T-cell (primary cell): ENCODE data around the gene IFNA10. TPM values are rescaled to one million over a fixed set of nuclear protein-coding genes. Genes with fewer than 3 reads are reported as not detected.
"Not testable (repeated sequence)": the region's sequence is repeated elsewhere in the genome, so short reads cannot be mapped to it uniquely, and the experiment has no call there.

Source experiments
- ATAC-seq, 4 experiments: fragments of 200-7000 bp in 3 of 4; fragments of 150-1000 bp in 1 of 4; cut with Tn5 transposase; replicated peaks in 1 of 4; 1 replicate in 3 of 4; 2 replicates in 1 of 4; pipeline ENCODE4 v1.10.0; 2021; ENCODE audit warnings: moderate library complexity in 3 of 4, mild to moderate bottlenecking in 2 of 4, moderate number of reproducible peaks in 1 of 4
- CTCF ChIA-PET, 2 donors: fragments of 300-600 bp; sonication (Branson Sonifier 250); formaldehyde crosslinking; loops; one replicate each; lab custom pipeline; 2022; ENCODE audit warnings: antibody characterized with exemption in 2 of 2; lab: Charles Lee
- POLR2A ChIA-PET, 2 donors: fragments of 300-600 bp; sonication (Branson Sonifier 250); formaldehyde crosslinking; loops; one replicate each; lab custom pipeline; 2022; ENCODE audit warnings: antibody characterized with exemption in 2 of 2; lab: Charles Lee
- DNase-seq, 35 experiments: peaks; one replicate each; pipeline versions ENCODE4 v3.0.0 to v3.0.0-alpha.2; 2013 to 2023
- H3K27ac ChIP-seq: one replicate; pipeline ENCODE4 v1.5.1; 2013; ENCODE audit warnings: low read length
- H3K27me3 ChIP-seq, 2 experiments: replicated peaks in 1 of 2; 1 replicate in 1 of 2; 2 replicates in 1 of 2; pipeline versions ENCODE4 v1.6.1 to v1.7.0; 2013; ENCODE audit warnings: low read length in 1 of 2, mixed read lengths in 1 of 2; ENCODE audit not compliant: control insufficient read depth in 2 of 2, insufficient read depth in 2 of 2; ENCODE audit errors: extremely low read depth in 1 of 2
- H3K36me3 ChIP-seq, 2 donors: 1 replicate in 1 of 2; 2 replicates in 1 of 2; pipeline versions ENCODE4 v1.6.1 to v1.7.0; 2013; ENCODE audit warnings: low read length in 1 of 2; ENCODE audit not compliant: control insufficient read depth in 2 of 2, insufficient read depth in 1 of 2; ENCODE audit errors: extremely low read depth in 1 of 2
- H3K4me1 ChIP-seq, 2 experiments: 1 replicate in 1 of 2; 2 replicates in 1 of 2; pipeline versions ENCODE4 v1.6.1 to v1.7.0; 2013; ENCODE audit warnings: low read length in 2 of 2, mixed read lengths in 1 of 2; ENCODE audit not compliant: insufficient read depth in 2 of 2, control insufficient read depth in 1 of 2; ENCODE audit errors: extremely low read depth in 1 of 2
- H3K4me3 ChIP-seq, 2 donors: 1 replicate in 1 of 2; 2 replicates in 1 of 2; pipeline versions ENCODE4 v1.5.1 to v1.7.0; 2013; ENCODE audit warnings: mild to moderate bottlenecking in 2 of 2, low read length in 1 of 2, moderate library complexity in 1 of 2; ENCODE audit not compliant: control insufficient read depth in 1 of 2; ENCODE audit errors: extremely low read depth in 1 of 2
- H3K9me3 ChIP-seq: 2 replicates; pipeline ENCODE4 v1.7.0; 2013
- H3K27ac Mint-ChIP-seq, 2 donors: one replicate each; pipeline ENCODE4 v1.8.0; 2020 to 2021; ENCODE audit warnings: mild to moderate bottlenecking in 2 of 2, mixed read lengths in 2 of 2
- H3K27me3 Mint-ChIP-seq, 2 donors: one replicate each; pipeline ENCODE4 v1.8.0; 2021 to 2022; ENCODE audit warnings: mixed read lengths in 2 of 2
- H3K36me3 Mint-ChIP-seq: one replicate; pipeline ENCODE4 v1.8.0; 2021; ENCODE audit warnings: mixed read lengths
- H3K4me1 Mint-ChIP-seq, 3 donors: one replicate each; pipeline ENCODE4 v1.8.0; 2020 to 2022; ENCODE audit warnings: mixed read lengths in 3 of 3, mild to moderate bottlenecking in 1 of 3
- H3K4me3 Mint-ChIP-seq, 3 donors: one replicate each; pipeline ENCODE4 v1.8.0; 2020 to 2022; ENCODE audit warnings: mild to moderate bottlenecking in 3 of 3, mixed read lengths in 3 of 3, moderate library complexity in 3 of 3
- H3K9me3 Mint-ChIP-seq, 3 donors: one replicate each; pipeline ENCODE4 v1.8.0; 2020 to 2022; ENCODE audit warnings: mixed read lengths in 3 of 3
- WGBS: methylation state at CpG from one replicate; pipeline ENCODE4 v1.1.5; 2013; ENCODE audit warnings: missing lambda C conversion rate; ENCODE audit not compliant: insufficient coverage; 5-methylcytosine and 5-hydroxymethylcytosine counted together
- total RNA-seq, 35 experiments: library from RNA in 6 of 35; stranded (reverse) in 6 of 35; fragments of 120-200 nt in 1 of 35; gene quantifications; one replicate each; pipeline versions ENCODE4 v1.2.1 to v1.2.4 and lab custom pipeline; 2013 to 2026

IFNA10 gene
- not detected for total RNA-seq
- total RNA-seq (2013) = not detected
- 0 to 0.06 (median 0) reads per million in 29 experiments for total RNA-seq (lab: John Stamatoyannopoulos, UW)

GRCh38 chr9:21207043-21207442 is at the start of gene IFNA10:
Gene IFNA10 (minus strand): TSS chr9:21207143. CDS start chr9:21207097, 46 bp downstream.
- ATAC-seq, DNase-seq, CTCF ChIA-PET, H3K4me1 ChIP-seq, H3K4me3 Mint-ChIP-seq, POLR2A ChIA-PET, H3K4me1 Mint-ChIP-seq, H3K27ac Mint-ChIP-seq, H3K27me3 ChIP-seq, H3K36me3 Mint-ChIP-seq, H3K4me3 ChIP-seq, H3K9me3 ChIP-seq, H3K27ac ChIP-seq, H3K9me3 Mint-ChIP-seq, H3K36me3 ChIP-seq: not testable (repeated sequence)
- peaks cover 10 to 21% of the 10 kb centered on the region in 2 donors for H3K27me3 Mint-ChIP-seq
- WGBS = no CpG with 5 or more reads among the region's 3 CpGs

GRCh38 chr9:21255538-21256212 is 48.7 kb upstream of the IFNA10 start:
- ATAC-seq (no peak), DNase-seq (no peak)
- Mint-ChIP-seq H3K27ac (no peak overlapping the region), H3K9me3 (no peaks in the 10 kb centered on the region), H3K4me3 (no peak overlapping the region), H3K36me3 (no peaks in the 10 kb centered on the region), H3K27me3 (peaks cover 5 to 11% of the 10 kb centered on the region in 2 donors), H3K4me1 (peaks cover 5 to 13% (median 8%) of the 10 kb centered on the region in 3 donors)
- Histone ChIP-seq H3K9me3 (no peaks in the 10 kb centered on the region), H3K27ac (no peak overlapping the region), H3K27me3 (peaks cover 0 to 3% of the 10 kb centered on the region in 2 experiments), H3K4me3 (no peak overlapping the region), H3K36me3 (no peaks in the 10 kb centered on the region), H3K4me1 (peaks cover 3 to 5% of the 10 kb centered on the region in 2 experiments)
- CTCF ChIA-PET = no interaction called here
- WGBS = 77% methylated on average over 3 of the region's 5 CpGs
- POLR2A ChIA-PET = no interaction called here

GRCh38 chr9:21252721-21253547 is 46.0 kb upstream of the IFNA10 start:
- no peak overlapping the region for H3K4me3 ChIP-seq
- CTCF ChIA-PET = interaction anchor here (0.6 to 1.7 kb wide), 13 partner anchors 9 to 203 kb away, joined by 3 to 6 read pairs (median 3); partner anchors contain the start of gene IFNA14 (in 1 of the 2)
- peaks cover 3 to 5% of the 10 kb centered on the region in 2 experiments for H3K4me1 ChIP-seq
- peaks cover 0 to 5% of the 10 kb centered on the region in 2 experiments for H3K27me3 ChIP-seq
- H3K36me3 ChIP-seq = no peaks in the 10 kb centered on the region
- Mint-ChIP-seq H3K4me1 (peaks cover 5 to 13% (median 8%) of the 10 kb centered on the region in 3 donors), H3K4me3 (peak overlapping the region in 1 of 3 donors; percentile 16), H3K27me3 (peaks cover 12 to 14% of the 10 kb centered on the region in 2 donors), H3K27ac (no peak overlapping the region), H3K9me3 (no peaks in the 10 kb centered on the region), H3K36me3 (no peaks in the 10 kb centered on the region)
- H3K27ac ChIP-seq = no peak overlapping the region
- ATAC-seq (peak; percentile 48 to 74 (median 57)), DNase-seq (peak in 3 of 35 experiments; percentile 1 to 39 (median 23))
- POLR2A ChIA-PET = no interaction called here
- WGBS = 0% methylated on average over 3 of the region's 3 CpGs
- no peaks in the 10 kb centered on the region for H3K9me3 ChIP-seq

GRCh38 chr9:21251638-21252037 is 44.7 kb upstream of the IFNA10 start:
- no peak overlapping the region for H3K27ac ChIP-seq
- ChIA-PET POLR2A (no interaction called here), CTCF (interaction anchor here (0.7 to 1.7 kb wide), 7 partner anchors 16 to 204 kb away, joined by 3 to 6 read pairs (median 4); no protein-coding TSS in a partner anchor)
- Mint-ChIP-seq H3K36me3 (no peaks in the 10 kb centered on the region), H3K9me3 (no peaks in the 10 kb centered on the region), H3K27me3 (peaks cover 12 to 14% of the 10 kb centered on the region in 2 donors), H3K27ac (no peak overlapping the region), H3K4me1 (peaks cover 5 to 13% (median 8%) of the 10 kb centered on the region in 3 donors), H3K4me3 (no peak overlapping the region)
- no peak for DNase-seq
- no peak overlapping the region for H3K4me3 ChIP-seq
- no peaks in the 10 kb centered on the region for H3K36me3 ChIP-seq
- peaks cover 3 to 5% of the 10 kb centered on the region in 2 experiments for H3K4me1 ChIP-seq
- H3K9me3 ChIP-seq = no peaks in the 10 kb centered on the region
- ATAC-seq = no peak
- H3K27me3 ChIP-seq = peaks cover 0 to 2% of the 10 kb centered on the region in 2 experiments
- whole genome bisulfite sequencing = 81% methylated on average over 3 of the region's 4 CpGs

- H3K36me3 ChIP-seq = no peaks in the 10 kb centered on the region
- H3K27ac ChIP-seq = no peak overlapping the region
- H3K9me3 Mint-ChIP-seq = no peaks in the 10 kb centered on the region
- DNase-seq (no peak), ATAC-seq (peak in 1 of 4 experiments; percentile 11)
- no peak overlapping the region for H3K4me3 Mint-ChIP-seq
- 54% methylated on average over 1 of the region's 1 CpG for WGBS
- peaks cover 3 to 5% of the 10 kb centered on the region in 2 experiments for H3K4me1 ChIP-seq
- no peaks in the 10 kb centered on the region for H3K36me3 Mint-ChIP-seq
- no peaks in the 10 kb centered on the region for H3K9me3 ChIP-seq
- H3K4me3 ChIP-seq = no peak overlapping the region
- H3K27me3 ChIP-seq = peaks cover 0 to 2% of the 10 kb centered on the region in 2 experiments
- no peak overlapping the region for H3K27ac Mint-ChIP-seq
- CTCF ChIA-PET = interaction anchor here in 1 of 2 donors (0.8 to 1.7 kb wide), 4 partner anchors 16 to 75 kb away, joined by 3 to 6 read pairs (median 4); no protein-coding TSS in a partner anchor
- H3K27me3 Mint-ChIP-seq = peaks cover 12 to 16% of the 10 kb centered on the region in 2 donors
- POLR2A ChIA-PET = no interaction called here
- peaks cover 5 to 13% (median 8%) of the 10 kb centered on the region in 3 donors for H3K4me1 Mint-ChIP-seq
Measured at GRCh38 chr9:21251190-21251589, 44.2 kb upstream of the IFNA10 start.

- H3K27ac Mint-ChIP-seq = no peak overlapping the region
- H3K4me3 Mint-ChIP-seq = no peak overlapping the region
- H3K36me3 Mint-ChIP-seq = no peaks in the 10 kb centered on the region
- Histone ChIP-seq H3K4me1 (no peaks in the 10 kb centered on the region), H3K36me3 (no peaks in the 10 kb centered on the region), H3K27me3 (no peaks in the 10 kb centered on the region), H3K4me3 (no peak overlapping the region), H3K9me3 (no peaks in the 10 kb centered on the region), H3K27ac (no peak overlapping the region)
- WGBS = 44% methylated on average over 2 of the region's 2 CpGs
- H3K9me3 Mint-ChIP-seq = no peaks in the 10 kb centered on the region
- ATAC-seq (no peak), DNase-seq (no peak)
- CTCF ChIA-PET = no interaction called here
- no peaks in the 10 kb centered on the region for H3K4me1 Mint-ChIP-seq
- POLR2A ChIA-PET = no interaction called here
- H3K27me3 Mint-ChIP-seq = peaks cover 13 to 16% of the 10 kb centered on the region in 2 donors
Measured at GRCh38 chr9:21244836-21245235, 37.9 kb upstream of the IFNA10 start.
